Body of pancreas (tissue), 4 donors: ENCODE data around the gene RNF41. TPM values are rescaled to one million over a fixed set of nuclear protein-coding genes. Genes with fewer than 3 reads are reported as not detected.

Experiments
- ATAC-seq: fragments of 150-250 bp; one replicate; pipeline ENCODE4 v1.9.1; 2016
- DNase-seq, 4 donors: peaks; one replicate each; pipeline ENCODE4 v3.0.0-alpha.2; 2019
- H3K27ac ChIP-seq, 4 donors: fragments of 200-600 bp; sonication (generic); 1 replicate in 3 of 4; 2 replicates in 1 of 4; pipeline versions ENCODE4 v1.5.1 to v1.6.1; 2016 to 2019; ENCODE audit warnings: mild to moderate bottlenecking in 1 of 4, mixed read lengths in 1 of 4, moderate library complexity in 1 of 4
- H3K27me3 ChIP-seq, 2 donors: fragments of 200-600 bp; sonication (generic); one replicate each; pipeline ENCODE4 v1.6.0; 2016; ENCODE audit warnings: mild to moderate bottlenecking in 1 of 2
- H3K36me3 ChIP-seq, 2 donors: fragments of 200-600 bp; sonication (generic); replicated peaks in 1 of 2; 2 replicates each; pipeline ENCODE4 v1.5.1; 2016; ENCODE audit warnings: low read depth in 2 of 2; ENCODE audit not compliant: insufficient read depth in 1 of 2
- H3K4me1 ChIP-seq: fragments of 200-600 bp; sonication (generic); one replicate; pipeline ENCODE4 v1.6.0; 2016
- H3K4me3 ChIP-seq, 2 donors: fragments of 200-600 bp; sonication (generic); 1 replicate in 1 of 2; 2 replicates in 1 of 2; pipeline ENCODE4 v1.5.1; 2016 to 2019
- H3K9me3 ChIP-seq, 3 donors: fragments of 200-600 bp; sonication (generic); 1 replicate in 2 of 3; 2 replicates in 1 of 3; pipeline ENCODE4 v1.5.1; 2016
- CTCF ChIP-seq, 7 experiments: fragments of 450-650 bp in 4 of 7; fragments of 200-600 bp in 3 of 7; sonication (generic) in 3 of 7; IDR thresholded peaks; one replicate each; pipeline ENCODE4 v1.5.1; 2016 to 2019; ENCODE audit warnings: antibody characterized with exemption in 7 of 7
- POLR2A ChIP-seq, 3 donors: fragments of 450-650 bp; IDR thresholded peaks; one replicate each; pipeline ENCODE4 v1.6.1; 2016; ENCODE audit warnings: antibody characterized with exemption in 3 of 3, mild to moderate bottlenecking in 2 of 3
- WGBS, 2 donors: methylation state at CpG; one replicate each; pipeline ENCODE4 v1.1.5; 2017; 5-methylcytosine and 5-hydroxymethylcytosine counted together
- intact Hi-C: fragments of 100-400 bp; cut with DNase I; formaldehyde crosslinking; loops from one replicate; pipeline ENCODE4 v1.15.1; 2023
- total RNA-seq, 2 donors: library from RNA; depleted of rRNA; stranded (reverse); fragments of >200 nt; gene quantifications; one replicate each; pipeline ENCODE4 v1.1.0, GENCODE V29; 2016

The RNF41 gene
- total RNA-seq, 2 donors from 2014 or later: 13.2 TPM

GRCh38 chr12:56153678-56154065, 68.0 kb downstream of the RNF41 start:
- H3K27me3 ChIP-seq: no peaks in the 10 kb centered on the region
- no peaks in the 10 kb centered on the region for H3K36me3 ChIP-seq
- no peak overlapping the region for H3K4me3 ChIP-seq
- H3K9me3 ChIP-seq: no peaks in the 10 kb centered on the region
- DNase-seq: no peak
- no peak for ATAC-seq
- WGBS, 2 donors: 63 to 85% methylated on average over 5 of the region's 5 CpGs
- intact Hi-C loops: no loop called here
- no peak for TF ChIP-seq POLR2A (IDR thresholded peaks at IDR 0.05)
- TF ChIP-seq CTCF (IDR thresholded peaks at IDR 0.05): no peak
- H3K4me1 ChIP-seq: peaks cover 27% of the 10 kb centered on the region
- no peak overlapping the region for H3K27ac ChIP-seq

- TF ChIP-seq CTCF (IDR thresholded peaks at IDR 0.05): no peak
- Histone ChIP-seq H3K4me3 (peak overlapping the region; percentile 29 to 64), H3K27me3 (no peaks in the 10 kb centered on the region), H3K36me3 (no peaks in the 10 kb centered on the region), H3K27ac (peak overlapping the region; percentile 89 to 97 (median 92)), H3K9me3 (no peaks in the 10 kb centered on the region), H3K4me1 (peaks cover 27% of the 10 kb centered on the region)
- ATAC-seq (no peak), DNase-seq (no peak)
- intact Hi-C loops: no loop called here
- WGBS, 2 donors: 12 to 21% methylated on average over 7 to 8 of the region's 8 CpGs
These were observed 68.7 kb downstream of the RNF41 start for GRCh38 chr12:56152756-56153677.

Other genes with a start within 250 kb of the RNF41 start
- gene RAB5B, start 247.8 kb downstream of the RNF41 start, total RNA-seq: 10 to 100 TPM; 28.3 to 33.9 TPM
- gene SUOX, start 224.6 kb downstream of the RNF41 start, total RNA-seq: 10 to 100 TPM; 10.6 to 20.8 TPM
- gene IKZF4, start 200.9 kb downstream of the RNF41 start, total RNA-seq: 1 to 10 TPM; 2.6 to 7.6 TPM
- 100 to 1,000 TPM; 215 to 405 TPM for gene RPS26, start 180.0 kb downstream of the RNF41 start, total RNA-seq
- 10 to 100 TPM; 72.9 to 74.8 TPM for gene ERBB3, start 141.8 kb downstream of the RNF41 start, total RNA-seq
- 100 to 1,000 TPM in 1 of 2 donors, 10 to 100 TPM in 1; 49.4 to 107 TPM for gene PA2G4, start 117.4 kb downstream of the RNF41 start, total RNA-seq
- gene RPL41, start 105.3 kb downstream of the RNF41 start, total RNA-seq: 1,000 to 10,000 TPM; 1,174 to 2,214 TPM
- 10 to 100 TPM in 1 of 2 donors, under 1 TPM in 1; 0.99 to 11.2 TPM for gene ZC3H10, start 103.7 kb downstream of the RNF41 start, total RNA-seq
- 100 to 1,000 TPM in 1 of 2 donors, 10 to 100 TPM in 1; 43.3 to 182 TPM for gene ESYT1, start 93.7 kb downstream of the RNF41 start, total RNA-seq
- gene MYL6B, start 69.3 kb downstream of the RNF41 start, total RNA-seq: 10 to 100 TPM in 1 of 2 donors, 1 to 10 TPM in 1; 7.5 to 24.1 TPM
- gene MYL6, start 63.6 kb downstream of the RNF41 start, total RNA-seq: 1,000 to 10,000 TPM in 1 of 2 donors, 100 to 1,000 TPM in 1; 838 to 1,110 TPM
- 10 to 100 TPM; 46.2 to 50.8 TPM for gene SMARCC2, start 32.4 kb downstream of the RNF41 start, total RNA-seq
- gene NABP2, start 2.4 kb upstream of the RNF41 start, total RNA-seq: 10 to 100 TPM; 11.9 to 16.3 TPM
- gene SLC39A5, start 8.1 kb upstream of the RNF41 start, total RNA-seq: 100 to 1,000 TPM; 306 to 333 TPM
- gene ANKRD52, start 36.5 kb upstream of the RNF41 start, total RNA-seq: 10 to 100 TPM; 15.2 to 21.0 TPM
- 10 to 100 TPM; 28.0 to 34.9 TPM for gene COQ10A, start 45.0 kb upstream of the RNF41 start, total RNA-seq
- gene CS, start 78.4 kb upstream of the RNF41 start, total RNA-seq: 10 to 100 TPM; 66.2 to 88.0 TPM
- 100 to 1,000 TPM in 1 of 2 donors, 10 to 100 TPM in 1; 40.2 to 103 TPM for gene CNPY2, start 94.1 kb upstream of the RNF41 start, total RNA-seq
- gene PAN2, start 112.1 kb upstream of the RNF41 start, total RNA-seq: 10 to 100 TPM; 47.2 to 59.0 TPM
- not detected for gene IL23A, start 117.0 kb upstream of the RNF41 start, total RNA-seq
- 100 to 1,000 TPM in 1 of 2 donors, 10 to 100 TPM in 1; 65.4 to 106 TPM for gene STAT2, start 138.2 kb upstream of the RNF41 start, total RNA-seq
- gene APOF, start 140.9 kb upstream of the RNF41 start, total RNA-seq: not detected
- gene TIMELESS, start 227.5 kb upstream of the RNF41 start, total RNA-seq: 1 to 10 TPM; 4.7 to 6.9 TPM
- gene MIP, start 232.7 kb upstream of the RNF41 start, total RNA-seq: not detected
- 1 to 10 TPM; 1.6 to 2.1 TPM for gene SPRYD4, start 246.7 kb upstream of the RNF41 start, total RNA-seq